Mesangial cell (primary cell): ENCODE data around the gene RAB25. TPM values are rescaled to one million over a fixed set of nuclear protein-coding genes. Genes with fewer than 3 reads are reported as not detected.

ENCODE experiments used
- total RNA-seq: library from RNA; depleted of rRNA; stranded (reverse); fragments of >200 nt; gene quantifications from 2 replicates; pipeline ENCODE4 v1.2.3, GENCODE V29; 2015

Gene RAB25
- 0.89 and 1.3 TPM in 2 replicates for total RNA-seq

DNA sequence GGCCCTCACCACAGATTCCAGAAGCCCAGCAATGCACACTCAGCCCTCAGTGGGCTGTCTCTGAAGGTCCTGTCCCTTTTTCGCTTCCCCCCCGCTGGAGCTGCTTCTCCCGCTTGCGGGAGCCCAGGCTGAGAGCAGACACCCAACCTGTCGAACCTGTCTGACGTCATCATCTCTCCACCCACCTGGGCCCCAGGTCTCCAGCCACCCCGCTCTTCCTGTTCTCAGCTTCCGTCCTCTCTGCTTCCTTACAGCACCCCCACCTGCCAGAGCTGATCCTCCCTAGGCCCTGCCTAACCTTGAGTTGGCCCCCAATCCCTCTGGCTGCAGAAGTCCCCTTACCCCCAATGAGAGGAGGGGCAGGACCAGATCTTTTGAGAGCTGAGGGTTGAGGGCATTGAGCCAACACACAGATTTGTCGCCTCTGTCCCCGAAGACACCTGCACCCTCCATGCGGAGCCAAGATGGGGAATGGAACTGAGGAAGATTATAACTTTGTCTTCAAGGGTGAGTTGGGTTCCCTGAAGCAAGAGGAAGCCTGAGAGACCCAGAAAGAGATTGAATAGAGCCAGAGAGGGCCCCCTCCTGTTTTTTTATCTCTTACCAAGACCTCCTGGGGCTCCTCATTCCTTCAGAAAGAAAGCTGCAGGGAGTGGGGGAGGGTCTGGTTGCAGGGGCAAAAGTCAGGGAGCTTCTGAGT is at the start of gene RAB25:
TSS of gene RAB25 (plus strand) at position 224 of the 700 bp plus-strand sequence. CDS start at position 465, 241 bp downstream.

DNA sequence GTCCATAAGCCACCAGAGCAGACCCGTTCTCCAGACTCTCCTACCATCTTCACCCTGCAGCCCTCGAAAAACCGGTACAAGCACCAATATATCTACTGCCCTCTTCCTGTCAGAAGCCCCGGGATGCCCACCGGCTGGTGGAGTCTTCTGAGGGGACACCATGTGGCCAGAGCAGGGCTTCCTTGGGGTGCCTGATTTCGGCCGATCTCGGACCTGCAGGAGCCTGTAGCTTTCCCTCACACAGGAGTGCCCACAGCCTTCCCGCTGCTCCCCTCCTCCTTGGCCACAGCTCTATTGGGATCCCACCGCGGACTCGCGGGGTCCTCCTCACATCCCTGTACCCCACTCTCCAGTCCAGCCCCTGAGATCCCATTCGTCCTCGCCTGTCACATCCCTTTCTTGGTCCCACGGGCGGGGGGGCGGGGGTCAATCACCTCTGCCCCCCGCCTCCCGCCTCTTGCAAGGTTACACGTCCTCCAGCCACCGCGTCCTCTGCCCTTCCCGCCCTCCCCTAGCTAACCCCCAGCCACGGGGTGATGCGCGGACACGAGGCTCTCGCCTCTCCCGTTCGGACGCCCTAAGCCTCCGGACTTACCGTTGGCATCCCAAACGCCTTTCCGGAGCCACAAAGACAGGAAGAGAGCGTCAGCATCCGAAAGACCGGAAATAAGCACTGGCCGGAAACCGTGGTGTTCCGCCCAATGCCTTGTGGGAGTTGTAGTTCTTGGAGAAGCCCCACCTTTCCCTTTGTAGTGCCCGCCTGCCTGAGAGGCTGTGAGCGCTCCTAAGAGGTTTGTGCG is 40.5 kb upstream of the RAB25 start, which contains the start of gene SSR2:
TSS of gene SSR2 (minus strand) at position 659 of the 800 bp plus-strand sequence. CDS start 784 bp downstream, outside the sequence.

DNA sequence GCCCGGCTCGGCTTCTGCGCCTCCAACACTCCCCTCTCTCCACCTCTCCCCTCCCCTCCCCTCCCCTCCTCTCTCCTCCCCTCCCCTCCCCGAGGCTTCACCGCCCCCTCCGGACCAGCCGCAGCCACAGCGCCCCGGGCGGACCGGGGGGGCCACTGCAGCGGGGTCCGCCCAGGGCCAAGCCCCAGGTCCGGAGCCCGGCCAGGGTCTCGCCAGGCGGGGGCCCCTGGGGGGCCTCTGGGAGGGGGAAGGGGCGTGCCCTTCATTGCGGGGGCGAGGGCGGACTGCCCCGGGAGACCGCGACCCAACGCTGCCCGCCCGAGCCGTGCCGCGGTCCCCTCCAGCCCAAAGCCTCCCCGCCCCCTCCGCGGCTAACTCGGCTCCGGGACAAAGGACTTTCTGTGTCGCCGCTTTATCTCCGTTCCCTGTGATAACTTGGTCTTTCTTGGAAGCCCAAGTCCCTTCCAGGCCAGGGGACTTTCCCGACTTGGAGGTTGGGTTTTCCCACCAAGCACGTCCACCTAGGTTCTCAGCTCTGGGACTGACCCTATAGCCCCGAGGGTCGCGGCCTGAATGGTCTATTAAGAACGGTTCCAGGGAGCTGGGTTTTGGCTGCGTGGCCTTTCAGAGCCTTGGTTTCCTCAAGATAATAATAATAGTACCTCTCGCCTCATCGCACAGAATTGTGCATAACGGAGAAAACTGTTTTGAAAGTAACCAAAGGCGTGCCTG is 7.0 kb upstream of the RAB25 start, which contains the start of gene UBQLN4:
TSS of gene UBQLN4 (minus strand) at position 31 of the 732 bp plus-strand sequence. CDS start 97 bp downstream, outside the sequence.

GRCh38 chr1:156054500-156055280 is 6.3 kb upstream of the RAB25 start, which contains the start of gene LAMTOR2:
TSS of gene LAMTOR2 (plus strand) at chr1:156054782. CDS start at chr1:156054890, 108 bp downstream.

DNA sequence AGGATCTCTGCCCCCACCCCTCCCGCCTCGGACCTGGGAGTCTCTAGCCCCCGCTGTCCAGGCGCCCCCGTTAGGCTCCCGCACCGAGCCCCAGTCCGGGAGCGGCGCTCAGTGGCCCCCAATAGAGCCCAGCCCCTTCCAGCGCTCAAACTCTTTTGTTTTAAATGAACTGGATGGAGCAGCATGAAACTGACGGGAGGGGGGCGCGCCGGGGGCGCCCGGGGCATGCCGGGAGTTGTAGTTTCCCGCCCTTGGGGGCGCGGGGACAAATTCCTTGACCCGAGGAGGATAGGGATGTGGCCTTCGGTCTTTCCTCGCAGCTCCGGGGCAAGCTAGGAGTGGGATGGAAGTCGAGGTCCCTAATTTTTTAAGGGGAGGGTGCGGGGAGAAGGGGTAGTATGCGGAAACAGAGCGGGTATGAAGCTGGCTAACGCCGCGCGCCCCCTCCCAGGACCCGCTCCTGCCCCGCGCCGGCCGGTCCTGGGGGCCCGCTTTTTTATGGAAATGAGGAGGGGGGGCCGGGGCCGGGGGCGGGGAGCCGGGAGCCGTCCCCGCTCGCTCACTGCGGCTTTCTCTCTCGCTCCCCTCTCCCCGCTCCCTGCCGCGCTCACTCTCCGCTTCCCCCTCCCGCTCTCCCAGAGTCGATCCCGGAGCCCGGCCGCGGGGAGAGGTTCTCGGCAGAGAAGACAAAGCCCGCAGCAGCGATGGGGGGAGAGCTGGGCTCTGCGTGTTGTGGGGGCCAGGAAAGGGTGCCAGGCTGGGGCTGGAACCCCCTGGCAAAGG is 21.5 kb downstream of the RAB25 start, which contains the start of gene MEX3A:
TSS of gene MEX3A (minus strand) at position 157 of the 783 bp plus-strand sequence. CDS start 467 bp downstream, outside the sequence.

GRCh38 chr1:156114101-156114918 is 53.4 kb downstream of the RAB25 start, which contains the start of gene LMNA:
TSS of gene LMNA (plus strand) at chr1:156114711. CDS start at chr1:156114919, 208 bp downstream.

Other genes starting within 250 kb of the RAB25 start
- gene GON4L, start 203.9 kb upstream of the RAB25 start, total RNA-seq, result 12.1 and 17.5 TPM in 2 replicates
- gene SYT11, start 201.6 kb upstream of the RAB25 start, total RNA-seq, result 12.7 and 21.8 TPM in 2 replicates
- 13.9 and 22.4 TPM in 2 replicates for gene RIT1, start 149.8 kb upstream of the RAB25 start, total RNA-seq
- 16.3 and 23.2 TPM in 2 replicates for gene KHDC4, start 126.7 kb upstream of the RAB25 start, total RNA-seq
- gene RXFP4, start 119.5 kb upstream of the RAB25 start, total RNA-seq, result not detected in 2 replicates
- gene ARHGEF2, start 82.6 kb upstream of the RAB25 start, total RNA-seq, result 57.4 and 79.0 TPM in 2 replicates
- 604 TPM in 2 replicates for gene SSR2, start 40.2 kb upstream of the RAB25 start, total RNA-seq
- 22.8 and 27.9 TPM in 2 replicates for gene UBQLN4, start 7.4 kb upstream of the RAB25 start, total RNA-seq
- gene LAMTOR2, start 6.4 kb upstream of the RAB25 start, total RNA-seq, result 79.5 and 116 TPM in 2 replicates
- gene MEX3A, start 21.3 kb downstream of the RAB25 start, total RNA-seq, result 15.6 and 23.7 TPM in 2 replicates
- 315 and 512 TPM in 2 replicates for gene LMNA, start 53.6 kb downstream of the RAB25 start, total RNA-seq
- 0.49 and 2.4 TPM in 2 replicates for gene SEMA4A, start 92.4 kb downstream of the RAB25 start, total RNA-seq
- 15.2 and 17.6 TPM in 2 replicates for gene SLC25A44, start 132.9 kb downstream of the RAB25 start, total RNA-seq
- 70.9 and 77.5 TPM in 2 replicates for gene PMF1, start 151.8 kb downstream of the RAB25 start, total RNA-seq
- 0.51 TPM in 1 of 2 replicates, not detected in the other for gene BGLAP, start 181.0 kb downstream of the RAB25 start, total RNA-seq
- gene PAQR6, start 186.9 kb downstream of the RAB25 start, total RNA-seq, result 0.49 and 1.0 TPM in 2 replicates
- 54.9 and 59.6 TPM in 2 replicates for gene SMG5, start 221.7 kb downstream of the RAB25 start, total RNA-seq
- 1.8 and 2.0 TPM in 2 replicates for gene TMEM79, start 223.2 kb downstream of the RAB25 start, total RNA-seq
- gene GLMP, start 234.5 kb downstream of the RAB25 start, total RNA-seq, result 76.4 and 179 TPM in 2 replicates
- gene VHLL, start 238.1 kb downstream of the RAB25 start, total RNA-seq, result not detected in 2 replicates